ENCODE measurements around the gene PPP1R18.

The PPP1R18 gene

GRCh38 chr6:30655743-30656094 lies 30.7 kb downstream of the PPP1R18 start:
- no peak overlapping the region for H3K4me3 ChIP-seq (ENCODE audit: control insufficient read depth, low read depth, low read length)
- TF ChIP-seq CTCF (conservative IDR thresholded peaks at IDR 0.05; ENCODE audit: control insufficient read depth, insufficient read depth, low read depth, low read length): no peak
- DNase-seq (ENCODE audit: low read depth): no peak

GRCh38 chr6:30654798-30655742 lies 31.4 kb downstream of the PPP1R18 start:
- no peak for TF ChIP-seq CTCF (conservative IDR thresholded peaks at IDR 0.05; ENCODE audit: control insufficient read depth, insufficient read depth, low read depth, low read length)
- no peak for DNase-seq (ENCODE audit: low read depth)
- no peak overlapping the region for H3K4me3 ChIP-seq (ENCODE audit: control insufficient read depth, low read depth, low read length)

GRCh38 chr6:30651143-30651542 lies 35.3 kb downstream of the PPP1R18 start:
- no peak for DNase-seq (ENCODE audit: low read depth)
- TF ChIP-seq CTCF (conservative IDR thresholded peaks at IDR 0.05; ENCODE audit: control insufficient read depth, insufficient read depth, low read depth, low read length): no peak
- no peak overlapping the region for H3K4me3 ChIP-seq (ENCODE audit: control insufficient read depth, low read depth, low read length)

DNA sequence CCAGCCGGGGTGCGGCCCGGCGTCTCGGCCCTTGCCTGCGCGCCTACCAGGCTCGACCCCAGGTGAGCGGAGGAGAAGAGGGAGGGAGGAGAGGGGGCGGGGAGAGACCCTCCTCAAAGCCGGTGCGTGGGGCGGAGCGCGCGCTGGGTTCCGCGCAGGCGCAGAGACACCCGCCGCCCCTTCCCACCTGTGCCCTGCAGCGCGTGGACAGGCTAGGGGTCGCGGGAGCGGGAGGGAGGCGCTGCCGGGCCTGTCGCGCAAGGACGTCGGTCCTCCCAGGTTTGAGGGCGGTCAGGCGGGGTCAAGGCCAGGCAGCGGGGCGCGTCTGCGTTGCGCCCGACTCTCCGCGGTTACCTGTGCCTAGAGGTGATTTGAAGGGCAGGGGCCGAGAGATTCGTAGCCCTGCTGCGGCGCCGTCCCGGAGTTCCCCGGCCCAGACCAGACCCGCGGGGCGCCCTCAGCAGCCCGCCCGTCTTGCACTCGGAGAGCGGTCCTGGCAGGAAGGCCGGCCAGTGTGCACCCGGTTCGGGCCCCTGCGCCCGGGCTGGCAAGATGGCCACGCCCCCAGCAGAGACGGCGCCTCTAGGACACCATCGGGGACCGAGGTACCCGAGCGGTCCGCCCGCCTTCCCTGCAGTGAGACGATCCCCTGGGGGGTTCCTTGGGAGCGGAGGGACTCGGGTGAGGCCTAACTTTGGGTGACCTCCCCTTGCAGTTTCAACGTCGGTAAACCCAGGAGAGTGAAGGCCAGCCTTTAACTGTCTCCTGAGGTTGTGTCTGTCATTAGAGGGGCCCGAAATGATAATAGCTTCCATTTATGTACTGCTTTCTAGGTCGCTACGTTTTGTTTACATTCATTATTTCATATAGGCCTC lies 39.0 kb downstream of the PPP1R18 start:
- no peak for TF ChIP-seq CTCF (conservative IDR thresholded peaks at IDR 0.05; ENCODE audit: control insufficient read depth, insufficient read depth, low read depth, low read length)
- H3K4me3 ChIP-seq (ENCODE audit: control insufficient read depth, low read depth, low read length): peak overlapping the region; percentile 80
- DNase-seq (ENCODE audit: low read depth): peak; percentile 23

GRCh38 chr6:30646450-30647241 lies 39.8 kb downstream of the PPP1R18 start, which contains the start of gene C6orf136:
Gene C6orf136, plus strand, starts transcription at chr6:30647133. Its CDS starts 99 bp downstream, at chr6:30647232.
- H3K4me3 ChIP-seq (ENCODE audit: control insufficient read depth, low read depth, low read length): peak within 1 kb of the TSS; percentile 80
- no peak for TF ChIP-seq CTCF (conservative IDR thresholded peaks at IDR 0.05; ENCODE audit: control insufficient read depth, insufficient read depth, low read depth, low read length)
- peak; percentile 88 for DNase-seq (ENCODE audit: low read depth)

- H3K4me3 ChIP-seq (ENCODE audit: control insufficient read depth, low read depth, low read length): no peak overlapping the region
- TF ChIP-seq CTCF (conservative IDR thresholded peaks at IDR 0.05; ENCODE audit: control insufficient read depth, insufficient read depth, low read depth, low read length): no peak
- DNase-seq (ENCODE audit: low read depth): no peak
These were observed 40.5 kb downstream of the PPP1R18 start for GRCh38 chr6:30645989-30646388.
